ENCODE data around the gene PRKCA.

PRKCA gene

GRCh38 chr17:66337268-66337667 lies 34.9 kb downstream of the PRKCA start:
- no peaks in the 10 kb centered on the region for H3K27me3 ChIP-seq (ENCODE audit: insufficient read depth, poor library complexity, severe bottlenecking)
- DNase-seq (ENCODE audit: low read depth in 1 of 2, low spot score in 1 of 2) = no peak
- H3K27ac ChIP-seq (replicated peaks) = no peak overlapping the region
- no peak overlapping the region for H3K4me3 ChIP-seq (replicated peaks; ENCODE audit: insufficient read depth, low read length)
- no peak for TF ChIP-seq CTCF (IDR thresholded peaks at IDR 0.05; ENCODE audit: insufficient read depth, low read length)

GRCh38 chr17:66337866-66338485 lies 35.6 kb downstream of the PRKCA start:
- H3K4me3 ChIP-seq (replicated peaks; ENCODE audit: insufficient read depth, low read length) = no peak overlapping the region
- no peak for TF ChIP-seq GABPA (IDR thresholded peaks at IDR 0.05; ENCODE audit: low read depth)
- H3K27me3 ChIP-seq (ENCODE audit: insufficient read depth, poor library complexity, severe bottlenecking) = no peaks in the 10 kb centered on the region
- H3K27ac ChIP-seq (replicated peaks) = no peak overlapping the region
- no peak for DNase-seq (ENCODE audit: low read depth in 1 of 2, low spot score in 1 of 2)

- H3K27me3 ChIP-seq (ENCODE audit: insufficient read depth, poor library complexity, severe bottlenecking) = no peaks in the 10 kb centered on the region
- TF ChIP-seq SPI1 (IDR thresholded peaks at IDR 0.05; ENCODE audit: borderline replicate concordance, low read depth) = no peak
- TF ChIP-seq GABPA (IDR thresholded peaks at IDR 0.05; ENCODE audit: low read depth) = no peak
- no peak for TF ChIP-seq POLR2AphosphoS5 (IDR thresholded peaks at IDR 0.05; ENCODE audit: low read depth)
- TF ChIP-seq CTCF (IDR thresholded peaks at IDR 0.05; ENCODE audit: insufficient read depth, low read length) = no peak
- TF ChIP-seq REST (IDR thresholded peaks at IDR 0.05; ENCODE audit: insufficient replicate concordance, low read depth) = no peak
- H3K4me3 ChIP-seq (replicated peaks; ENCODE audit: insufficient read depth, low read length) = no peak overlapping the region
- no peak overlapping the region for H3K27ac ChIP-seq (replicated peaks)
- no peak for DNase-seq (ENCODE audit: low read depth in 1 of 2, low spot score in 1 of 2)
Observed at GRCh38 chr17:66338937-66339336, 36.5 kb downstream of the PRKCA start.

GRCh38 chr17:66339561-66339960 lies 37.1 kb downstream of the PRKCA start:
- H3K27me3 ChIP-seq (ENCODE audit: insufficient read depth, poor library complexity, severe bottlenecking) = no peaks in the 10 kb centered on the region
- DNase-seq (ENCODE audit: low read depth in 1 of 2, low spot score in 1 of 2) = no peak
- no peak for TF ChIP-seq POLR2AphosphoS5 (IDR thresholded peaks at IDR 0.05; ENCODE audit: low read depth)
- no peak overlapping the region for H3K27ac ChIP-seq (replicated peaks)
- no peak overlapping the region for H3K4me3 ChIP-seq (replicated peaks; ENCODE audit: insufficient read depth, low read length)

GRCh38 chr17:66340720-66341119 lies 38.3 kb downstream of the PRKCA start:
- no peak overlapping the region for H3K27ac ChIP-seq (replicated peaks)
- no peaks in the 10 kb centered on the region for H3K27me3 ChIP-seq (ENCODE audit: insufficient read depth, poor library complexity, severe bottlenecking)
- DNase-seq (ENCODE audit: low read depth in 1 of 2, low spot score in 1 of 2) = no peak
- TF ChIP-seq SPI1 (IDR thresholded peaks at IDR 0.05; ENCODE audit: borderline replicate concordance, low read depth) (no peak), CTCF (IDR thresholded peaks at IDR 0.05; ENCODE audit: insufficient read depth, low read length) (no peak), REST (IDR thresholded peaks at IDR 0.05; ENCODE audit: insufficient replicate concordance, low read depth) (no peak), GABPA (IDR thresholded peaks at IDR 0.05; ENCODE audit: low read depth) (no peak), POLR2AphosphoS5 (IDR thresholded peaks at IDR 0.05; ENCODE audit: low read depth) (no peak)
- H3K4me3 ChIP-seq (replicated peaks; ENCODE audit: insufficient read depth, low read length) = no peak overlapping the region

Data from HL-60 (cell line).